Loucy (cell line): ENCODE measurements around the gene SORCS2.

Experiments used
- H2AFZ ChIP-seq: fragments of 200-600 bp; sonication (generic); 2 replicates; pipeline ENCODE4 v1.6.0; 2016; ENCODE audit warnings: antibody characterized with exemption, mild to moderate bottlenecking, low read length, moderate library complexity
- H3F3A ChIP-seq: fragments of 200-600 bp; 2 replicates; pipeline ENCODE4 v1.6.0; 2016; ENCODE audit warnings: antibody characterized with exemption, low read depth, mild to moderate bottlenecking
- H3K27me3 ChIP-seq: fragments of 200-600 bp; sonication (generic); 2 replicates; pipeline ENCODE4 v1.6.1; 2014; ENCODE audit warnings: low read length, mild to moderate bottlenecking; ENCODE audit not compliant: insufficient read depth, poor library complexity, severe bottlenecking
- H3K36me3 ChIP-seq: fragments of 200-600 bp; sonication (generic); 2 replicates; pipeline ENCODE4 v1.6.1; 2016; ENCODE audit warnings: low read length; ENCODE audit not compliant: insufficient read depth
- H3K4me1 ChIP-seq: fragments of 200-600 bp; sonication (generic); 2 replicates; pipeline ENCODE4 v1.5.1; 2014; ENCODE audit warnings: low read length, mild to moderate bottlenecking; ENCODE audit not compliant: insufficient read depth, poor library complexity, severe bottlenecking
- H3K4me2 ChIP-seq: fragments of 200-600 bp; sonication (generic); 2 replicates; pipeline ENCODE4 v1.6.0; 2014; ENCODE audit warnings: antibody characterized with exemption, low read length, low read depth, mild to moderate bottlenecking; ENCODE audit not compliant: poor library complexity, severe bottlenecking
- H3K4me3 ChIP-seq: fragments of 200-600 bp; sonication (generic); 2 replicates; pipeline ENCODE4 v1.5.1; 2014; ENCODE audit warnings: low read length, mild to moderate bottlenecking, mixed read lengths; ENCODE audit not compliant: poor library complexity, severe bottlenecking
- H3K79me2 ChIP-seq: fragments of 200-600 bp; sonication (generic); 2 replicates; pipeline ENCODE4 v1.6.1; 2014; ENCODE audit warnings: low read length; ENCODE audit not compliant: insufficient read depth
- H3K9ac ChIP-seq: fragments of 200-600 bp; sonication (generic); 2 replicates; pipeline ENCODE4 v1.6.0; 2014; ENCODE audit warnings: mild to moderate bottlenecking, low read depth, low read length, moderate library complexity; ENCODE audit not compliant: poor library complexity, severe bottlenecking
- H3K9me2 ChIP-seq: fragments of 200-600 bp; sonication (generic); replicated peaks from 2 replicates; pipeline ENCODE4 v1.6.1; 2016; ENCODE audit warnings: low read depth, low read length, mixed read lengths
- H3K9me3 ChIP-seq: fragments of 200-600 bp; sonication (generic); 2 replicates; pipeline ENCODE4 v1.6.1; 2014; ENCODE audit warnings: mild to moderate bottlenecking, antibody characterized with exemption, low read length, low read depth; ENCODE audit not compliant: insufficient read depth
- H4K20me1 ChIP-seq: fragments of 200-600 bp; sonication (generic); 2 replicates; pipeline ENCODE4 v1.6.0; 2014; ENCODE audit warnings: antibody characterized with exemption, low read length, mild to moderate bottlenecking; ENCODE audit not compliant: insufficient read depth, poor library complexity, severe bottlenecking
- CTCF ChIP-seq: fragments of 200-600 bp; sonication (generic); conservative IDR thresholded peaks from 2 replicates; pipeline ENCODE4 v1.5.1; 2014; ENCODE audit warnings: mild to moderate bottlenecking, antibody characterized with exemption, low read length
- EZH2phosphoT487 ChIP-seq: fragments of 200-600 bp; IDR thresholded peaks from 2 replicates; pipeline ENCODE4 v1.6.1; 2018; ENCODE audit warnings: antibody characterized with exemption, mild to moderate bottlenecking, moderate library complexity, borderline replicate concordance

Gene SORCS2

DNA sequence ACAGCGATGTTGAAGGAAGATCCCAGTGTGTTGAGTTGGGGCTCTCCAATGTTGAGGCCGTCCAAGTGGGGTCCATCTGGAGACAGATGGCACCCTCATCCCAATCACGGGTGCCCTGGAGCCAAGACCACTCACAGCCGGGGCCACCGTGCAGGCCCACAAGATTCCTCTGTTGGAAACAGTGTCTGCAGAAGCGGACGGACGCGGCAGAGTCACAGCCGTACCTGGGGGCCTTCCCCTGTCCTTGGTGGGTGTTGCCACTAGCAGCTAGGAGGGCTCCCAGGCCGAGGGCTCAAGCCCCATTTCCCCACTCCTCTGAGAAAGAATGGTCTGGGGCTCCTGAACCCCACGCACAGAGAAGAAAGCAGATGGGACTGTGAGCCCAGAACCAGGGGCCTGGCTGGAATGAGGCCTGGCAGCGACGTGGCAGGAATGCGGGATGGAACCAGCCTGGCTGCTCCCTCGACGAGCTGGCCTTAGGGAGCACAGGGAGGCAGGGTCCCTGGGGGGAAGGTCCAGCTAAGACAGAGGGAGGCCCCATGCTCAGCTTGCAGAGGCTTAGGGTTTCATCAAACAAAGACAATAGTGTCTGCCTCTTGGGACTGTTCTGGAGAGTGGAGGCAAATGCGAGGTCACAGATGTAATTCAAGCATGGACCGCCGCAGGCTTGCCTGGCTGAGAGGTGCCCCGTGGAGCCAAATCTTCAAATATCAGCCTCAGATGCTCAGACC is 518.4 kb downstream of the SORCS2 start:
- TF ChIP-seq EZH2phosphoT487 (no peak), CTCF (no peak)
- no peaks in the 10 kb centered on the region for H3K4me1 ChIP-seq
- H3K4me2 ChIP-seq: no peak overlapping the region
- H3K9me3 ChIP-seq: peaks cover 6% of the 10 kb centered on the region; the same call in 1 of the 2 replicates
- H4K20me1 ChIP-seq: no peaks in the 10 kb centered on the region
- H3K36me3 ChIP-seq: no peaks in the 10 kb centered on the region
- no peaks in the 10 kb centered on the region for H3K79me2 ChIP-seq
- no peak overlapping the region for H3K4me3 ChIP-seq
- no peaks in the 10 kb centered on the region for H3K27me3 ChIP-seq
- H3K9me2 ChIP-seq: no peaks in the 10 kb centered on the region
- H3K9ac ChIP-seq: no peak overlapping the region
- H2AFZ ChIP-seq: no peak overlapping the region
- H3F3A ChIP-seq: no peaks in the 10 kb centered on the region

GRCh38 chr4:7711307-7711963 is 519.1 kb downstream of the SORCS2 start:
- Histone ChIP-seq H3K9ac (no peak overlapping the region), H3K79me2 (no peaks in the 10 kb centered on the region), H3K36me3 (no peaks in the 10 kb centered on the region), H3K9me3 (peaks cover 6% of the 10 kb centered on the region; the same call in 1 of the 2 replicates), H3K4me1 (no peaks in the 10 kb centered on the region), H3K4me3 (no peak overlapping the region), H4K20me1 (no peaks in the 10 kb centered on the region), H3F3A (no peaks in the 10 kb centered on the region), H3K27me3 (no peaks in the 10 kb centered on the region), H2AFZ (no peak overlapping the region), H3K4me2 (no peak overlapping the region), H3K9me2 (no peaks in the 10 kb centered on the region)
- TF ChIP-seq CTCF (no peak), EZH2phosphoT487 (no peak)

GRCh38 chr4:7712021-7712671 is 519.8 kb downstream of the SORCS2 start:
- no peaks in the 10 kb centered on the region for H3K27me3 ChIP-seq
- TF ChIP-seq CTCF: no peak
- TF ChIP-seq EZH2phosphoT487: no peak
- no peak overlapping the region for H3K4me2 ChIP-seq
- H3K4me1 ChIP-seq: no peaks in the 10 kb centered on the region
- H3F3A ChIP-seq: no peaks in the 10 kb centered on the region
- H4K20me1 ChIP-seq: no peaks in the 10 kb centered on the region
- no peaks in the 10 kb centered on the region for H3K9me2 ChIP-seq
- H3K9ac ChIP-seq: no peak overlapping the region
- peaks cover 6% of the 10 kb centered on the region; the same call in 1 of the 2 replicates for H3K9me3 ChIP-seq
- H3K36me3 ChIP-seq: no peaks in the 10 kb centered on the region
- H2AFZ ChIP-seq: no peak overlapping the region
- H3K4me3 ChIP-seq: no peak overlapping the region
- no peaks in the 10 kb centered on the region for H3K79me2 ChIP-seq
